ENCODE measurements around the gene GCN1. TPM values are rescaled to one million over a fixed set of nuclear protein-coding genes. Genes with fewer than 3 reads are reported as not detected.

The GCN1 gene
- total and polyA plus RNA-seq, 2 experiments from 2014 or later = 28.2 to 197 TPM

- 81% methylated on average over 10 of the region's 10 CpGs for whole genome bisulfite sequencing (ENCODE audit: low lambda C conversion rate, missing lambda C conversion rate)
Observed at GRCh38 chr12:120220838-120221575, 26.5 kb upstream of the GCN1 start.

GRCh38 chr12:120218680-120219606 is 24.4 kb upstream of the GCN1 start:
- no peak overlapping the region for H3K4me2 ChIP-seq
- H4K20me1 ChIP-seq (ENCODE audit: insufficient read depth, poor library complexity, severe bottlenecking) = no peaks in the 10 kb centered on the region
- no peaks in the 10 kb centered on the region for H3K27me3 ChIP-seq
- peaks cover 15% of the 10 kb centered on the region for H3K79me2 ChIP-seq
- no peaks in the 10 kb centered on the region for H3K9me3 ChIP-seq (ENCODE audit: low read depth)
- no peak overlapping the region for H3K4me3 ChIP-seq
- DNase-seq (ENCODE audit: low spot score) = no peak
- peaks cover 3% of the 10 kb centered on the region for H3K4me1 ChIP-seq (ENCODE audit: insufficient read depth)
- H2AFZ ChIP-seq = no peak overlapping the region
- TF ChIP-seq EZH2 (IDR thresholded peaks at IDR 0.05; ENCODE audit: borderline replicate concordance) = no peak
- TF ChIP-seq EZH2phosphoT487 (IDR thresholded peaks at IDR 0.05; ENCODE audit: low read depth, severe bottlenecking, unreplicated experiment) = no peak
- no peak for TF ChIP-seq CTCF (IDR thresholded peaks at IDR 0.05; ENCODE audit: poor library complexity)
- WGBS (ENCODE audit: low lambda C conversion rate, missing lambda C conversion rate) = 97% methylated on average over 19 of the region's 19 CpGs
- no peaks in the 10 kb centered on the region for H3K9me2 ChIP-seq (replicated peaks; ENCODE audit: insufficient read depth)
- no peaks in the 10 kb centered on the region for H3K36me3 ChIP-seq (replicated peaks; ENCODE audit: insufficient read depth, low read depth)
- no peak overlapping the region for H3K27ac ChIP-seq

More at GRCh38 chr12:120220838-120221575, 26.5 kb upstream of the GCN1 start:
- H3K9me2 ChIP-seq (replicated peaks; ENCODE audit: insufficient read depth) = no peaks in the 10 kb centered on the region
- no peak overlapping the region for H3K4me2 ChIP-seq
- no peak overlapping the region for H2AFZ ChIP-seq
- H4K20me1 ChIP-seq (ENCODE audit: insufficient read depth, poor library complexity, severe bottlenecking) = no peaks in the 10 kb centered on the region
- H3K36me3 ChIP-seq (replicated peaks; ENCODE audit: insufficient read depth, low read depth) = no peaks in the 10 kb centered on the region
- no peaks in the 10 kb centered on the region for H3K27me3 ChIP-seq
- no peak for DNase-seq (ENCODE audit: low spot score)
- peaks cover 23% of the 10 kb centered on the region for H3K4me1 ChIP-seq (ENCODE audit: insufficient read depth)
- no peak for TF ChIP-seq EZH2 (IDR thresholded peaks at IDR 0.05; ENCODE audit: borderline replicate concordance)
- no peak for TF ChIP-seq CTCF (IDR thresholded peaks at IDR 0.05; ENCODE audit: poor library complexity)
- TF ChIP-seq EZH2phosphoT487 (IDR thresholded peaks at IDR 0.05; ENCODE audit: low read depth, severe bottlenecking, unreplicated experiment) = no peak
- no peak overlapping the region for H3K4me3 ChIP-seq
- no peak overlapping the region for H3K27ac ChIP-seq
- H3K79me2 ChIP-seq = peaks cover 25% of the 10 kb centered on the region
- H3K9me3 ChIP-seq (ENCODE audit: low read depth) = no peaks in the 10 kb centered on the region

GRCh38 chr12:120216742-120217605 is 22.5 kb upstream of the GCN1 start:
- 91% methylated on average over 28 of the region's 32 CpGs for WGBS (ENCODE audit: low lambda C conversion rate, missing lambda C conversion rate)
- no peaks in the 10 kb centered on the region for H4K20me1 ChIP-seq (ENCODE audit: insufficient read depth, poor library complexity, severe bottlenecking)
- H3K4me3 ChIP-seq = no peak overlapping the region
- H2AFZ ChIP-seq = no peak overlapping the region
- H3K9me2 ChIP-seq (replicated peaks; ENCODE audit: insufficient read depth) = no peaks in the 10 kb centered on the region
- H3K79me2 ChIP-seq = peaks cover 3% of the 10 kb centered on the region
- TF ChIP-seq CTCF (IDR thresholded peaks at IDR 0.05; ENCODE audit: poor library complexity) (no peak), EZH2 (IDR thresholded peaks at IDR 0.05; ENCODE audit: borderline replicate concordance) (no peak), EZH2phosphoT487 (IDR thresholded peaks at IDR 0.05; ENCODE audit: low read depth, severe bottlenecking, unreplicated experiment) (no peak)
- no peaks in the 10 kb centered on the region for H3K4me1 ChIP-seq (ENCODE audit: insufficient read depth)
- H3K27me3 ChIP-seq = no peaks in the 10 kb centered on the region
- H3K9me3 ChIP-seq (ENCODE audit: low read depth) = no peaks in the 10 kb centered on the region
- no peak for DNase-seq (ENCODE audit: low spot score)
- H3K36me3 ChIP-seq (replicated peaks; ENCODE audit: insufficient read depth, low read depth) = no peaks in the 10 kb centered on the region
- H3K27ac ChIP-seq = no peak overlapping the region
- H3K4me2 ChIP-seq = no peak overlapping the region
